H1 (cell line): Measurements from ENCODE around the gene NME7. TPM values are rescaled to one million over a fixed set of nuclear protein-coding genes. Genes with fewer than 3 reads are reported as not detected.

ENCODE experiments used
- KDM1A ChIP-seq: fragments of 200-600, 300-600 bp; sonication (generic); IDR thresholded peaks from 2 replicates; pipeline ENCODE4 v1.7.1; 2016; ENCODE audit warnings: mild to moderate bottlenecking, low read length, borderline replicate concordance
- KDM5A ChIP-seq: fragments of 200-600 bp; IDR thresholded peaks from 2 replicates; pipeline ENCODE4 v1.7.1; 2012; ENCODE audit warnings: mild to moderate bottlenecking, low read length, inconsistent platforms, mixed read lengths
- NRF1 ChIP-seq: IDR thresholded peaks from 2 replicates; pipeline ENCODE4 v1.6.1; 2011; ENCODE audit warnings: mild to moderate bottlenecking, low read depth, low read length, improper control_type of control experiment
- POU5F1 ChIP-seq: IDR thresholded peaks from 2 replicates; pipeline ENCODE4 v1.6.1; 2011; ENCODE audit warnings: low read depth, mild to moderate bottlenecking, low read length, moderate library complexity
- RNF2 ChIP-seq: fragments of 200-900, 300-1000 bp; sonication (generic); IDR thresholded peaks from 2 replicates; pipeline ENCODE4 v1.7.1; 2016; ENCODE audit warnings: borderline replicate concordance, low read depth, mild to moderate bottlenecking, antibody characterized with exemption, low read length; ENCODE audit not compliant: poor library complexity, severe bottlenecking; ENCODE audit errors: missing control alignments
- SP4 ChIP-seq: IDR thresholded peaks from 2 replicates; pipeline ENCODE4 v1.6.1; 2012; ENCODE audit warnings: low read length, inconsistent platforms
- TBP ChIP-seq: IDR thresholded peaks from 2 replicates; pipeline ENCODE4 v1.6.1; 2011; ENCODE audit warnings: low read depth, low read length, improper control_type of control experiment
- YY1 ChIP-seq: IDR thresholded peaks from 2 replicates; pipeline ENCODE4 v1.6.1; 2011; ENCODE audit warnings: low read depth, mild to moderate bottlenecking, low read length
- polyA plus RNA-seq, 7 experiments: library from polyadenylated mRNA; depleted of rRNA in 3 of 7; stranded (reverse) in 5 of 7; unstranded in 2 of 7; fragments of >200 nt in 5 of 7; fragments of 200-250 nt in 2 of 7; gene quantifications; 1 replicate in 5 of 7; 2 replicates in 1 of 7; 4 replicates in 1 of 7; pipeline versions ENCODE4 v1.2.1 to v1.2.3, GENCODE V29; 2011 to 2013; ENCODE audit warnings: missing spikeins in 2 of 7, mixed read lengths in 2 of 7
- total RNA-seq: library from RNA; stranded (reverse); fragmentation: NEBNext Ultra II Directional; extraction: Animal tissue kit (Norgen Biotek cat#: 25700); gene quantifications from 2 replicates; pipeline ENCODE4 v1.2.1, GENCODE V29; 2021

The NME7 gene
- total and polyA plus RNA-seq, 2 of the 8 experiments (the other 6 are each of a cell fraction or from before 2014, with no cell fraction given), result 11.6 to 28.5 TPM

GRCh38 chr1:169110236-169110635 lies 257.4 kb downstream of the NME7 start (continued):
- TF ChIP-seq NRF1 (no peak), YY1 (no peak), KDM1A (no peak), SP4 (no peak), RNF2 (no peak), POU5F1 (no peak), TBP (no peak), KDM5A (no peak)
